HepG2 (cell line): ENCODE results near the gene HPCAL1. TPM values are rescaled to one million over a fixed set of nuclear protein-coding genes. Genes with fewer than 3 reads are reported as not detected.

ENCODE experiments used
- ATAC-seq: fragments of 200-7000 bp; cut with Tn5 transposase; 3 replicates; pipeline ENCODE4 v1.9.1; 2020; ENCODE audit warnings: mild to moderate bottlenecking, moderate library complexity
- BruUV-seq: library from RNA; stranded (reverse); fragments of 400-500 nt; replicated peaks from 2 replicates; lab custom pipeline; 2021; lab: Mats Ljungman, UMichigan
- CTCF ChIA-PET: fragments of 300-600 bp; formaldehyde crosslinking; extraction: SDS; loops from one replicate; lab custom pipeline; 2021; ENCODE audit warnings: low total read pairs, inconsistent platforms, low intra/inter-chr PET ratio; lab: Yijun Ruan, JAX
- POLR2A ChIA-PET: fragments of 350-600 bp; sonication (Branson Sonifier 250); formaldehyde crosslinking; loops from one replicate; lab custom pipeline; 2020; ENCODE audit warnings: antibody characterized with exemption, inconsistent platforms; lab: Yijun Ruan, JAX
- DNase-seq: peaks from one replicate; pipeline ENCODE4 v3.0.0-alpha.2; 2015; ENCODE audit warnings: low spot score
- FAIRE-seq: peaks from 3 replicates; lab custom pipeline; 2011; peaks lifted over from hg19 to GRCh38; lab: Jason Lieb, UNC
- H2AFZ ChIP-seq: one replicate; pipeline ENCODE4 v1.6.1; 2011; ENCODE audit warnings: low read length, inconsistent platforms
- H3K27ac ChIP-seq: fragments of 300-600 bp; 3 replicates; pipeline ENCODE4 v1.8.0; 2011; ENCODE audit warnings: mixed run types, mild to moderate bottlenecking, mixed read lengths, low read length, inconsistent platforms; ENCODE audit not compliant: insufficient read depth; ENCODE audit errors: extremely low read length
- H3K27me3 ChIP-seq, 2 experiments: fragments of 200-600 bp in 1 of 2; 2 replicates in 1 of 2; 3 replicates in 1 of 2; pipeline versions ENCODE4 v1.6.0 to v1.8.0; 2011; ENCODE audit warnings: low read length in 2 of 2, mild to moderate bottlenecking in 2 of 2, moderate library complexity in 2 of 2, inconsistent platforms in 1 of 2; ENCODE audit not compliant: insufficient read depth in 2 of 2, control insufficient read depth in 1 of 2
- H3K36me3 ChIP-seq, 2 experiments: fragments of 200-600 bp in 1 of 2; replicated peaks in 1 of 2; 2 replicates in 1 of 2; 3 replicates in 1 of 2; pipeline versions ENCODE4 v1.5.1 to v1.8.0; 2011; ENCODE audit warnings: low read length in 2 of 2, inconsistent platforms in 1 of 2; ENCODE audit not compliant: insufficient read depth in 2 of 2, control insufficient read depth in 1 of 2
- H3K4me1 ChIP-seq: 2 replicates; pipeline ENCODE4 v1.5.1; 2012; ENCODE audit warnings: low read length, inconsistent platforms; ENCODE audit not compliant: insufficient read depth
- H3K4me2 ChIP-seq: 2 replicates; pipeline ENCODE4 v1.6.0; 2011; ENCODE audit warnings: low read depth, low read length, inconsistent platforms
- H3K4me3 ChIP-seq, 3 experiments: fragments of 200-600 bp in 1 of 3; sonication (generic), shearing (Covaris generic) in 1 of 3; replicated peaks in 1 of 3; 2 replicates each; pipeline ENCODE4 v1.5.1; 2011 to 2016; ENCODE audit warnings: low read length in 3 of 3, inconsistent platforms in 2 of 3, low read depth in 2 of 3, mild to moderate bottlenecking in 2 of 3, control low read depth in 1 of 3, mixed read lengths in 1 of 3; ENCODE audit not compliant: insufficient read depth in 1 of 3
- H3K79me2 ChIP-seq: one replicate; pipeline ENCODE4 v1.6.1; 2011; ENCODE audit warnings: low read length, inconsistent platforms; ENCODE audit not compliant: insufficient read depth
- H3K9ac ChIP-seq: 2 replicates; pipeline ENCODE4 v1.6.0; 2011; ENCODE audit warnings: mild to moderate bottlenecking, low read depth, low read length, inconsistent platforms; ENCODE audit not compliant: insufficient read depth
- H3K9me3 ChIP-seq: 2 replicates; pipeline ENCODE4 v1.5.1; 2012; ENCODE audit warnings: mild to moderate bottlenecking, low read length
- H4K20me1 ChIP-seq: 2 replicates; pipeline ENCODE4 v1.6.0; 2011; ENCODE audit warnings: inconsistent platforms, mild to moderate bottlenecking, low read length, moderate library complexity; ENCODE audit not compliant: insufficient read depth
- AHDC1 ChIP-seq: sonication (generic); formaldehyde crosslinking; IDR thresholded peaks from 2 replicates; pipeline ENCODE4 v1.5.1; 2020; ENCODE audit warnings: mild to moderate bottlenecking, missing genetic modification reagents, borderline replicate concordance
- DR1 ChIP-seq: sonication (generic); formaldehyde crosslinking; IDR thresholded peaks from 2 replicates; pipeline ENCODE4 v1.8.0; 2021; ENCODE audit warnings: mild to moderate bottlenecking, missing genetic modification reagents, inconsistent platforms
- ELF4 ChIP-seq: sonication (generic); formaldehyde crosslinking; IDR thresholded peaks from 2 replicates; pipeline ENCODE4 v1.5.0; 2020; ENCODE audit warnings: missing genetic modification reagents, mild to moderate bottlenecking, moderate library complexity, borderline replicate concordance
- SRF ChIP-seq: IDR thresholded peaks from 2 replicates; pipeline ENCODE4 v1.6.1; 2011; ENCODE audit warnings: mild to moderate bottlenecking, low read depth, low read length, moderate library complexity
- TRIM22 ChIP-seq: fragments of 450-650 bp; IDR thresholded peaks from 2 replicates; pipeline ENCODE4 v1.6.1; 2017
- ZMYM3 ChIP-seq: sonication (generic); formaldehyde crosslinking; IDR thresholded peaks from 2 replicates; pipeline ENCODE4 v1.5.1; 2020; ENCODE audit warnings: mild to moderate bottlenecking, missing genetic modification reagents
- ZXDC ChIP-seq: sonication (generic); formaldehyde crosslinking; IDR thresholded peaks from 2 replicates; pipeline ENCODE4 v1.5.0; 2020; ENCODE audit warnings: mild to moderate bottlenecking, missing genetic modification reagents
- WGBS: methylation state at CpG from one replicate; pipeline ENCODE4 v1.1.6; 2017; ENCODE audit warnings: low lambda C conversion rate; 5-methylcytosine and 5-hydroxymethylcytosine counted together
- in situ Hi-C: cut with HindIII; loops from 2 replicates; pipeline ENCODE4 v1.10.0; 2017; ENCODE audit warnings: low pct_unique_long_range_greater_than_20kb; ENCODE audit not compliant: extremely low pct_ligation_motif_present
- intact Hi-C: fragments of 100-400 bp; cut with micrococcal nuclease; formaldehyde crosslinking; loops from one replicate; pipeline ENCODE4 v1.10.0; 2022; ENCODE audit not compliant: unreplicated experiment
- polyA plus RNA-seq, 8 experiments: library from polyadenylated mRNA; depleted of rRNA in 3 of 8; stranded (reverse) in 7 of 8; unstranded in 1 of 8; fragments of >200 nt; fragmentation: Illumina TruSeq in 4 of 8; extraction: Trizol in 4 of 8; gene quantifications; 2 replicates each; pipeline versions ENCODE4 v1.2.1 to v1.2.3, GENCODE V29; 2011 to 2016; ENCODE audit warnings: low read depth in 4 of 8, missing spikeins in 1 of 8, mixed read lengths in 1 of 8; ENCODE audit not compliant: insufficient read depth in 1 of 8
- total RNA-seq, 5 experiments: library from RNA; depleted of rRNA; stranded (reverse); fragments of >200 nt; fragmentation: Illumina TruSeq; extraction: Trizol; gene quantifications; 2 replicates each; pipeline ENCODE4 v1.2.3, GENCODE V29; 2016; ENCODE audit warnings: low read depth in 1 of 5

Gene HPCAL1
- total and polyA plus RNA-seq, 2 of the 13 experiments (the other 11 are each of a cell fraction or from before 2014, with no cell fraction given), result 29.5 to 29.9 TPM

- ATAC-seq, result no peak
- no peak for DNase-seq
- WGBS, result 81% methylated on average over 3 of the region's 3 CpGs
- in situ Hi-C loops, result no loop called here
- peaks cover 44% of the 10 kb centered on the region for H4K20me1 ChIP-seq
- H3K4me1 ChIP-seq, result peaks cover 38% of the 10 kb centered on the region
- no peak overlapping the region for H3K27ac ChIP-seq
- peaks cover 2 to 18% of the 10 kb centered on the region in 2 experiments; a peak in 2 of 5 replicates for H3K36me3 ChIP-seq
- no peaks in the 10 kb centered on the region for H3K27me3 ChIP-seq
- FAIRE-seq, result no peak
- peaks cover 92% of the 10 kb centered on the region for H3K79me2 ChIP-seq
- ChIA-PET CTCF (no interaction called here), POLR2A (interaction anchor here (1.2 kb wide), 1 partner anchor 7 kb away, joined by 3 read pairs; no protein-coding TSS in a partner anchor)
- no peak overlapping the region for H3K4me3 ChIP-seq
- no peak overlapping the region for H3K9ac ChIP-seq
- H3K9me3 ChIP-seq, result no peaks in the 10 kb centered on the region
- BruUV-seq, result no TSS peak
- H2AFZ ChIP-seq, result no peak overlapping the region
- no peak overlapping the region for H3K4me2 ChIP-seq
- intact Hi-C loops, result no loop called here
- TF ChIP-seq ELF4 (CRISPR knock-in tag) (no peak), TRIM22 (no peak), SRF (0 out of 2 replicates have a peak, but pooled peaks have one; percentile 56)
Observed at GRCh38 chr2:10309286-10309685, 6.6 kb downstream of the HPCAL1 start.

GRCh38 chr2:10310309-10310888 is 7.7 kb downstream of the HPCAL1 start:
- Histone ChIP-seq H3K27ac (no peak overlapping the region), H3K79me2 (peaks cover 89% of the 10 kb centered on the region), H3K27me3 (no peaks in the 10 kb centered on the region), H3K4me3 (no peak overlapping the region), H3K36me3 (peaks cover 2 to 18% of the 10 kb centered on the region in 2 experiments; a peak in 2 of 5 replicates), H3K9me3 (no peaks in the 10 kb centered on the region), H3K9ac (no peak overlapping the region), H3K4me1 (peaks cover 27% of the 10 kb centered on the region), H3K4me2 (no peak overlapping the region), H2AFZ (no peak overlapping the region), H4K20me1 (peaks cover 33% of the 10 kb centered on the region)
- ATAC-seq (no peak), FAIRE-seq (no peak), DNase-seq (no peak)
- POLR2A ChIA-PET, result interaction anchor here (1.2 kb wide), 1 partner anchor 9 kb away, joined by 3 read pairs; no protein-coding TSS in a partner anchor
- intact Hi-C loops, result no loop called here
- in situ Hi-C loops, result no loop called here
- WGBS, result 94% methylated on average over 13 of the region's 14 CpGs
- BruUV-seq, result no TSS peak
- CTCF ChIA-PET, result no interaction called here
- no peak for TF ChIP-seq ZMYM3 (CRISPR knock-in tag)
- TF ChIP-seq ZXDC (CRISPR knock-in tag), result no peak
- no peak for TF ChIP-seq AHDC1 (CRISPR knock-in tag)
- no peak for TF ChIP-seq DR1 (CRISPR knock-in tag)
